GM12878 (cell line): ENCODE data around the gene CTNNA3. TPM values are rescaled to one million over a fixed set of nuclear protein-coding genes. Genes with fewer than 3 reads are reported as not detected.

Experiments used
- ATAC-seq: fragments of 200-7000 bp; cut with Tn5 transposase; 3 replicates; pipeline ENCODE4 v1.9.1; 2020; ENCODE audit warnings: mild to moderate bottlenecking, moderate library complexity
- BruUV-seq: library from RNA; stranded (reverse); fragments of 400-500 nt; replicated peaks from 2 replicates; lab custom pipeline; 2021; lab: Mats Ljungman, UMichigan
- CTCF ChIA-PET: fragments of 300-600 bp; sonication (Branson Sonifier 250); formaldehyde crosslinking; extraction: SDS; loops from one replicate; lab custom pipeline; 2021; ENCODE audit warnings: inconsistent platforms; lab: Yijun Ruan, JAX
- POLR2A ChIA-PET: fragments of 350-600 bp; formaldehyde crosslinking; extraction: SDS; loops from one replicate; lab custom pipeline; 2021; ENCODE audit warnings: inconsistent platforms; lab: Charles Lee
- RAD21 ChIA-PET: fragments of 300-600 bp; sonication (Branson Sonifier 250); formaldehyde crosslinking; loops from one replicate; lab custom pipeline; 2023; ENCODE audit warnings: antibody characterized with exemption; ENCODE audit not compliant: unreplicated experiment; lab: Charles Lee
- SMC1A ChIA-PET: fragments of 300-600 bp; sonication (Branson Sonifier 250); formaldehyde crosslinking; loops from one replicate; lab custom pipeline; 2023; ENCODE audit not compliant: unreplicated experiment, uncharacterized antibody; lab: Charles Lee
- DNase-seq: peaks from one replicate; pipeline ENCODE4 v3.0.0-alpha.2; 2011; ENCODE audit warnings: low read depth, low spot score
- FAIRE-seq: peaks from 3 replicates; lab custom pipeline; 2011; peaks lifted over from hg19 to GRCh38; lab: Jason Lieb, UNC
- H2AFZ ChIP-seq: 2 replicates; pipeline ENCODE4 v1.6.0; 2011; ENCODE audit warnings: low read depth, low read length, control low read depth; ENCODE audit not compliant: control insufficient read depth
- H3K27ac ChIP-seq: 2 replicates; pipeline ENCODE4 v1.5.1; 2011; ENCODE audit warnings: control low read depth; ENCODE audit not compliant: control insufficient read depth, insufficient read depth
- H3K27me3 ChIP-seq, 2 experiments: replicated peaks in 1 of 2; 2 replicates each; pipeline versions ENCODE4 v1.6.0 to v1.6.1; 2011; ENCODE audit warnings: low read length in 1 of 2; ENCODE audit not compliant: control insufficient read depth in 2 of 2, insufficient read depth in 2 of 2
- H3K36me3 ChIP-seq, 2 experiments: 2 replicates each; pipeline ENCODE4 v1.5.1; 2011; ENCODE audit warnings: low read length in 1 of 2; ENCODE audit not compliant: control insufficient read depth in 2 of 2, insufficient read depth in 2 of 2
- H3K4me1 ChIP-seq: 2 replicates; pipeline ENCODE4 v1.6.1; 2011; ENCODE audit warnings: mild to moderate bottlenecking, low read length, moderate library complexity, mixed read lengths; ENCODE audit not compliant: control insufficient read depth, insufficient read depth
- H3K4me2 ChIP-seq: 2 replicates; pipeline ENCODE4 v1.6.0; 2011; ENCODE audit warnings: control low read depth; ENCODE audit not compliant: control insufficient read depth, insufficient read depth
- H3K4me3 ChIP-seq: fragments of 200-600 bp; sonication (generic); 2 replicates; pipeline ENCODE4 v1.5.1; 2016
- H3K79me2 ChIP-seq: 2 replicates; pipeline ENCODE4 v1.6.0; 2011; ENCODE audit warnings: low read length; ENCODE audit not compliant: control insufficient read depth, insufficient read depth
- H3K9ac ChIP-seq: 2 replicates; pipeline ENCODE4 v1.8.0; 2011; ENCODE audit warnings: low read length, control low read depth, mixed read lengths; ENCODE audit not compliant: control insufficient read depth, insufficient read depth
- H3K9me3 ChIP-seq: replicated peaks from 3 replicates; pipeline ENCODE4 v1.5.1; 2011; ENCODE audit warnings: mild to moderate bottlenecking, low read length; ENCODE audit not compliant: control insufficient read depth, insufficient read depth
- H4K20me1 ChIP-seq: 2 replicates; pipeline ENCODE4 v1.6.0; 2011; ENCODE audit not compliant: control insufficient read depth, insufficient read depth
- BRCA1 ChIP-seq: IDR thresholded peaks from 2 replicates; pipeline ENCODE4 v1.6.1; 2011; ENCODE audit warnings: low read depth, low read length, improper control_type of control experiment
- CUX1 ChIP-seq: IDR thresholded peaks from 2 replicates; pipeline ENCODE4 v1.6.1; 2012; ENCODE audit warnings: improper control_type of control experiment, low read depth, low read length; ENCODE audit not compliant: insufficient replicate concordance
- EGR1 ChIP-seq, 2 experiments: IDR thresholded peaks; 1 replicate in 1 of 2; 2 replicates in 1 of 2; pipeline ENCODE4 v1.6.1; 2011 to 2012; ENCODE audit warnings: low read depth in 2 of 2, low read length in 2 of 2, borderline replicate concordance in 1 of 2, mild to moderate bottlenecking in 1 of 2, moderate library complexity in 1 of 2
- EZH2 ChIP-seq: IDR thresholded peaks from 2 replicates; pipeline ENCODE4 v1.6.1; 2012; ENCODE audit warnings: low read depth, mild to moderate bottlenecking, control low read depth, inconsistent platforms, low read length, borderline replicate concordance; ENCODE audit not compliant: control insufficient read depth
- LARP7 ChIP-seq: fragments of 450-650 bp; IDR thresholded peaks from 2 replicates; pipeline ENCODE4 v1.6.1; 2017; ENCODE audit warnings: mild to moderate bottlenecking
- NFYB ChIP-seq: IDR thresholded peaks from 2 replicates; pipeline ENCODE4 v1.6.1; 2011; ENCODE audit warnings: low read depth, mild to moderate bottlenecking, low read length, improper control_type of control experiment, moderate library complexity; ENCODE audit not compliant: insufficient read depth
- NR2F1 ChIP-seq: fragments of 450-650 bp; conservative IDR thresholded peaks from 2 replicates; pipeline ENCODE4 v1.6.1; 2017; ENCODE audit warnings: mild to moderate bottlenecking
- POLR2AphosphoS5 ChIP-seq: IDR thresholded peaks from 2 replicates; pipeline ENCODE4 v1.6.1; 2011; ENCODE audit warnings: mild to moderate bottlenecking, low read length, inconsistent platforms
- SIN3A ChIP-seq: IDR thresholded peaks from 2 replicates; pipeline ENCODE4 v1.6.1; 2012; ENCODE audit warnings: low read depth, low read length, improper control_type of control experiment
- ZBTB33 ChIP-seq: fragments of 450-650 bp; IDR thresholded peaks from 2 replicates; pipeline ENCODE4 v1.6.1; 2017; ENCODE audit warnings: mild to moderate bottlenecking
- ZSCAN29 ChIP-seq: fragments of 450-650 bp; IDR thresholded peaks from 2 replicates; pipeline ENCODE4 v1.6.1; 2017; ENCODE audit warnings: mild to moderate bottlenecking, moderate library complexity
- in situ Hi-C: fragments of 300-500 bp; cut with MboI; formaldehyde crosslinking; loops from 9 replicates; pipeline ENCODE4 v1.14.3; 2018; ENCODE audit warnings: mixed read lengths
- intact Hi-C: fragments of 100-400 bp; cut with micrococcal nuclease; formaldehyde crosslinking; loops from one replicate; pipeline ENCODE4 v1.14.2; 2022; ENCODE audit not compliant: unreplicated experiment
- polyA plus RNA-seq, 11 experiments: library from polyadenylated mRNA; depleted of rRNA in 4 of 11; unstranded in 6 of 11; stranded (reverse) in 5 of 11; fragments of >200 nt; fragmentation: Nextera tagmentation in 4 of 11; fragmentation: Illumina TruSeq in 1 of 11; extraction: Ambion mirVana in 4 of 11; extraction: Trizol in 1 of 11; gene quantifications; 1 replicate in 1 of 11; 2 replicates in 10 of 11; pipeline versions ENCODE4 v1.2.1 to v1.2.3, GENCODE V29; 2011 to 2016; ENCODE audit warnings: inconsistent platforms in 2 of 11, missing spikeins in 2 of 11, low read depth in 1 of 11
- total RNA-seq, 4 experiments: library from RNA; depleted of rRNA in 3 of 4; stranded (reverse); fragments of >200 nt in 3 of 4; fragmentation: Illumina TruSeq in 1 of 4; extraction: Trizol in 1 of 4; gene quantifications; 2 replicates each; pipeline versions ENCODE4 v1.2.1 to v1.2.3, GENCODE V29; 2013 to 2021

Gene CTNNA3
- total and polyA plus RNA-seq, 10 of the 15 experiments (the other 5 are each of a cell fraction or from before 2014, with no cell fraction given): under 0.01 to 4.5 (median 0.22) TPM; not detected in 2

GRCh38 chr10:67110286-67110685 is 585.7 kb downstream of the CTNNA3 start:
- intact Hi-C loops: no loop called here
- RAD21 ChIA-PET: interaction anchor here (0.6 kb wide), 1 partner anchor 1047 kb away, joined by 3 read pairs; no protein-coding TSS in a partner anchor
- POLR2A ChIA-PET: no interaction called here

More at GRCh38 chr10:67110286-67110685, 585.7 kb downstream of the CTNNA3 start:
- ChIA-PET CTCF (no interaction called here), SMC1A (no interaction called here)
- DNase-seq: no peak
- no TSS peak for BruUV-seq
- Histone ChIP-seq H3K79me2 (no peaks in the 10 kb centered on the region), H3K36me3 (no peaks in the 10 kb centered on the region), H3K4me3 (no peak overlapping the region), H3K9me3 (no peaks in the 10 kb centered on the region), H3K27ac (no peak overlapping the region), H3K4me2 (no peak overlapping the region), H2AFZ (no peak overlapping the region), H3K9ac (no peak overlapping the region), H3K4me1 (no peaks in the 10 kb centered on the region), H3K27me3 (no peaks in the 10 kb centered on the region), H4K20me1 (no peaks in the 10 kb centered on the region)
- in situ Hi-C loops: no loop called here
- no peak for ATAC-seq
- no peak for TF ChIP-seq CUX1
- TF ChIP-seq POLR2AphosphoS5: no peak
- TF ChIP-seq SIN3A: no peak
- no peak for TF ChIP-seq ZSCAN29
- no peak for TF ChIP-seq NR2F1
- no peak for TF ChIP-seq ZBTB33
- TF ChIP-seq BRCA1: no peak
- no peak for TF ChIP-seq EZH2
- TF ChIP-seq LARP7: no peak
- TF ChIP-seq NFYB: no peak
- TF ChIP-seq EGR1 (IDR thresholded peaks at IDR 0.05; ENCODE audit: borderline replicate concordance in 1 of 2, low read depth in 2 of 2, low read length in 2 of 2): no peak
- no peak for FAIRE-seq
